Panc1 (cell line): ENCODE measurements around the gene ASTN2.

Experiments used
- POLR2AphosphoS5 ChIP-seq: IDR thresholded peaks from 2 replicates; pipeline ENCODE4 v1.6.1; 2012; ENCODE audit warnings: mild to moderate bottlenecking, low read depth, low read length, moderate library complexity
- SIN3A ChIP-seq: IDR thresholded peaks from 2 replicates; pipeline ENCODE4 v1.6.1; 2012; ENCODE audit warnings: low read depth, mild to moderate bottlenecking, low read length, moderate library complexity, borderline replicate concordance; ENCODE audit not compliant: insufficient read depth
- TF ChIP-seq, protein P1 (sequence below): fragments of 450-650 bp; IDR thresholded peaks from 2 replicates; pipeline ENCODE4 v1.5.1; 2017; ENCODE audit warnings: mild to moderate bottlenecking
- TF ChIP-seq, protein P2 (sequence below), 2 experiments: IDR thresholded peaks; 2 replicates each; pipeline ENCODE4 v1.6.1; 2011 to 2012; ENCODE audit warnings: low read depth in 2 of 2, control low read depth in 1 of 2, low read length in 1 of 2, mild to moderate bottlenecking in 1 of 2, moderate library complexity in 1 of 2; ENCODE audit not compliant: insufficient read depth in 1 of 2

DNA sequence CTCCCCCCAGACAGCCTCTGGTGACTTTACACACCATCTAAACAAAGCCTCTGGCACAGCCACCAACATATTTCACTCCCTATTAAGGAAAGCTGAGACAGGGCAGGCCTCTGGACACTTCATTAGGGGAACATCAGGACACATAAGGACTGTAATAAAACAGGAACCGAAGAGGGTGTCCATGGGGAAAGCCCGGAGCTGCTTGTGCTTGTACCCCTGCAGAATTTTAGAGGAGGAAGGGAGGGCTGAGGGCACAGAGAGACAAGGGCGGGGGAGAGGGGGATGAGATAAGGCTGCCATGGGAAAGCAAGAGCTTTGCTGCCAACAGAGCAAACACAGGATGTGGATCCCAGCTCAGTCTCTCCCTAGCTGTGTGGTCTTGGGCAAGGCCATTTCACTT, 138.4 kb downstream of the ASTN2 start:
- TF ChIP-seq, protein P1, sequence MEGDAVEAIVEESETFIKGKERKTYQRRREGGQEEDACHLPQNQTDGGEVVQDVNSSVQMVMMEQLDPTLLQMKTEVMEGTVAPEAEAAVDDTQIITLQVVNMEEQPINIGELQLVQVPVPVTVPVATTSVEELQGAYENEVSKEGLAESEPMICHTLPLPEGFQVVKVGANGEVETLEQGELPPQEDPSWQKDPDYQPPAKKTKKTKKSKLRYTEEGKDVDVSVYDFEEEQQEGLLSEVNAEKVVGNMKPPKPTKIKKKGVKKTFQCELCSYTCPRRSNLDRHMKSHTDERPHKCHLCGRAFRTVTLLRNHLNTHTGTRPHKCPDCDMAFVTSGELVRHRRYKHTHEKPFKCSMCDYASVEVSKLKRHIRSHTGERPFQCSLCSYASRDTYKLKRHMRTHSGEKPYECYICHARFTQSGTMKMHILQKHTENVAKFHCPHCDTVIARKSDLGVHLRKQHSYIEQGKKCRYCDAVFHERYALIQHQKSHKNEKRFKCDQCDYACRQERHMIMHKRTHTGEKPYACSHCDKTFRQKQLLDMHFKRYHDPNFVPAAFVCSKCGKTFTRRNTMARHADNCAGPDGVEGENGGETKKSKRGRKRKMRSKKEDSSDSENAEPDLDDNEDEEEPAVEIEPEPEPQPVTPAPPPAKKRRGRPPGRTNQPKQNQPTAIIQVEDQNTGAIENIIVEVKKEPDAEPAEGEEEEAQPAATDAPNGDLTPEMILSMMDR = no peak
- TF ChIP-seq POLR2AphosphoS5 (no peak), SIN3A (no peak)
- TF ChIP-seq, protein P2, sequence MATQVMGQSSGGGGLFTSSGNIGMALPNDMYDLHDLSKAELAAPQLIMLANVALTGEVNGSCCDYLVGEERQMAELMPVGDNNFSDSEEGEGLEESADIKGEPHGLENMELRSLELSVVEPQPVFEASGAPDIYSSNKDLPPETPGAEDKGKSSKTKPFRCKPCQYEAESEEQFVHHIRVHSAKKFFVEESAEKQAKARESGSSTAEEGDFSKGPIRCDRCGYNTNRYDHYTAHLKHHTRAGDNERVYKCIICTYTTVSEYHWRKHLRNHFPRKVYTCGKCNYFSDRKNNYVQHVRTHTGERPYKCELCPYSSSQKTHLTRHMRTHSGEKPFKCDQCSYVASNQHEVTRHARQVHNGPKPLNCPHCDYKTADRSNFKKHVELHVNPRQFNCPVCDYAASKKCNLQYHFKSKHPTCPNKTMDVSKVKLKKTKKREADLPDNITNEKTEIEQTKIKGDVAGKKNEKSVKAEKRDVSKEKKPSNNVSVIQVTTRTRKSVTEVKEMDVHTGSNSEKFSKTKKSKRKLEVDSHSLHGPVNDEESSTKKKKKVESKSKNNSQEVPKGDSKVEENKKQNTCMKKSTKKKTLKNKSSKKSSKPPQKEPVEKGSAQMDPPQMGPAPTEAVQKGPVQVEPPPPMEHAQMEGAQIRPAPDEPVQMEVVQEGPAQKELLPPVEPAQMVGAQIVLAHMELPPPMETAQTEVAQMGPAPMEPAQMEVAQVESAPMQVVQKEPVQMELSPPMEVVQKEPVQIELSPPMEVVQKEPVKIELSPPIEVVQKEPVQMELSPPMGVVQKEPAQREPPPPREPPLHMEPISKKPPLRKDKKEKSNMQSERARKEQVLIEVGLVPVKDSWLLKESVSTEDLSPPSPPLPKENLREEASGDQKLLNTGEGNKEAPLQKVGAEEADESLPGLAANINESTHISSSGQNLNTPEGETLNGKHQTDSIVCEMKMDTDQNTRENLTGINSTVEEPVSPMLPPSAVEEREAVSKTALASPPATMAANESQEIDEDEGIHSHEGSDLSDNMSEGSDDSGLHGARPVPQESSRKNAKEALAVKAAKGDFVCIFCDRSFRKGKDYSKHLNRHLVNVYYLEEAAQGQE (IDR thresholded peaks at IDR 0.05; ENCODE audit: insufficient read depth in 1 of 2, low read depth in 2 of 2, low read length in 1 of 2) = no peak
